Omental fat pad (tissue), 4 donors: ENCODE measurements around the gene PPFIBP1. TPM values are rescaled to one million over a fixed set of nuclear protein-coding genes. Genes with fewer than 3 reads are reported as not detected.

Experiments
- ATAC-seq: fragments of 150-250 bp; one replicate; pipeline ENCODE4 v1.9.1; 2016; ENCODE audit warnings: mild to moderate bottlenecking, moderate library complexity; ENCODE audit not compliant: low FRiP score
- DNase-seq: peaks from one replicate; pipeline ENCODE4 v3.0.0-alpha.2; 2019; ENCODE audit warnings: low spot score
- total RNA-seq, 4 donors: library from RNA; depleted of rRNA; stranded (reverse); fragments of >200 nt; gene quantifications; one replicate each; pipeline ENCODE4 v1.1.0, GENCODE V29; 2016
- TF ChIP-seq, protein P1 (sequence below), 3 donors: fragments of 450-650 bp; IDR thresholded peaks; one replicate each; pipeline ENCODE4 v1.5.1; 2016 to 2017; ENCODE audit warnings: antibody characterized with exemption in 3 of 3, mild to moderate bottlenecking in 3 of 3, moderate library complexity in 2 of 3

PPFIBP1 gene
- total RNA-seq, 4 donors from 2014 or later: 40.2 to 164 (median 56.5) TPM

GRCh38 chr12:27680619-27681018 is 156.6 kb downstream of the PPFIBP1 start:
- DNase-seq (no peak), ATAC-seq (no peak)
- TF ChIP-seq, protein P1, sequence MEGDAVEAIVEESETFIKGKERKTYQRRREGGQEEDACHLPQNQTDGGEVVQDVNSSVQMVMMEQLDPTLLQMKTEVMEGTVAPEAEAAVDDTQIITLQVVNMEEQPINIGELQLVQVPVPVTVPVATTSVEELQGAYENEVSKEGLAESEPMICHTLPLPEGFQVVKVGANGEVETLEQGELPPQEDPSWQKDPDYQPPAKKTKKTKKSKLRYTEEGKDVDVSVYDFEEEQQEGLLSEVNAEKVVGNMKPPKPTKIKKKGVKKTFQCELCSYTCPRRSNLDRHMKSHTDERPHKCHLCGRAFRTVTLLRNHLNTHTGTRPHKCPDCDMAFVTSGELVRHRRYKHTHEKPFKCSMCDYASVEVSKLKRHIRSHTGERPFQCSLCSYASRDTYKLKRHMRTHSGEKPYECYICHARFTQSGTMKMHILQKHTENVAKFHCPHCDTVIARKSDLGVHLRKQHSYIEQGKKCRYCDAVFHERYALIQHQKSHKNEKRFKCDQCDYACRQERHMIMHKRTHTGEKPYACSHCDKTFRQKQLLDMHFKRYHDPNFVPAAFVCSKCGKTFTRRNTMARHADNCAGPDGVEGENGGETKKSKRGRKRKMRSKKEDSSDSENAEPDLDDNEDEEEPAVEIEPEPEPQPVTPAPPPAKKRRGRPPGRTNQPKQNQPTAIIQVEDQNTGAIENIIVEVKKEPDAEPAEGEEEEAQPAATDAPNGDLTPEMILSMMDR (IDR thresholded peaks at IDR 0.05): no peak

- TF ChIP-seq, protein P1 (IDR thresholded peaks at IDR 0.05): no peak
- DNase-seq (no peak), ATAC-seq (no peak)
Observed at GRCh38 chr12:27682534-27682933, 158.5 kb downstream of the PPFIBP1 start.

DNA sequence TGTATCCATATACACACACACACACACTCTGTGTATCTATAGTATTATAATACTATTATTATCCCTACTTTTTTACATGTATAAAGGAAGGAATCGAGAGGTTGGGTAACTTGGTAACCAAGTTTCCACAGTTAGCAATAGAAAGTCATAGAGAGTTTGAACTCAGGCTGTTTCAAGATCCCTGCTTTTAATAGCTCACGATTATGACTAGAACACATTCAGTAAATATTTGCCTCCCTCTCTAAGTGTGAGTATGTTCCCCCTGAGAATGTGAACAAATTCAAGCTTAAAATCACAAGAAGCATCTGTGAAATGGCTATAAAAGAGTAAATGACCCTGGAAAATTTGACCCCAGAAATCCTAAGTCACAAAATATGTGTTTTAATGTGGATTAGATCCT is 161.3 kb downstream of the PPFIBP1 start:
- TF ChIP-seq, protein P1 (IDR thresholded peaks at IDR 0.05): no peak
- DNase-seq: no peak
- ATAC-seq: no peak

GRCh38 chr12:27686147-27686546 is 162.1 kb downstream of the PPFIBP1 start:
- TF ChIP-seq, protein P1 (IDR thresholded peaks at IDR 0.05): no peak
- DNase-seq (no peak), ATAC-seq (no peak)

DNA sequence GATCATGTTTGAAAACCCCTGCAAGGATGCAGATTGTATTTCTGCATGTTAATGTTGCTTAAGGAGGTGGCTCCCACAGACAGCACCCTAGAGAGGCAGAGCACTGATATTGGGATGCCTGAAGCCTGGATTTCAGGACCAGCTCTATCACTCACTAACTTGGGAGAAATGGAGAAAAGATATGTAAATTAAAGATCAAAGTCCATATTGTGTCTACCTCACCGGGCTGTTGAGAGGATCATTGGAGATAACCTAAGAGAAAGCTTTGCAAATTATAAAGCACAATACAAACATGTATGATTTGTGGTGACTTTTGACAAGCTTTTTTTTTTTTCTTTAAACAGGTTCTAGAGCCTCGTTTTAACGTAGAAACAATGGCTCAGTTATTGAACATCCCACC is 164.7 kb downstream of the PPFIBP1 start:
- DNase-seq (no peak), ATAC-seq (no peak)
- TF ChIP-seq, protein P1 (IDR thresholded peaks at IDR 0.05): no peak

GRCh38 chr12:27689558-27690180 is 165.7 kb downstream of the PPFIBP1 start:
- no peak for ATAC-seq

GRCh38 chr12:27693403-27693802 is 169.4 kb downstream of the PPFIBP1 start:
- TF ChIP-seq, protein P1 (IDR thresholded peaks at IDR 0.05): no peak
- no peak for ATAC-seq
- no peak for DNase-seq

More at GRCh38 chr12:27689558-27690180, 165.7 kb downstream of the PPFIBP1 start:
- no peak for DNase-seq
- TF ChIP-seq, protein P1 (IDR thresholded peaks at IDR 0.05): no peak
